Testis (tissue), 3 donors: Measurements from ENCODE around the gene FCN2. TPM values are rescaled to one million over a fixed set of nuclear protein-coding genes. Genes with fewer than 3 reads are reported as not detected.

Source experiments
- DNase-seq: peaks from one replicate; pipeline ENCODE4 v3.0.0-alpha.2; 2019
- H3K27ac ChIP-seq, 2 donors: fragments of 200-600 bp; sonication (generic); one replicate each; pipeline ENCODE4 v1.5.1; 2019
- H3K27me3 ChIP-seq: fragments of 200-600 bp; sonication (generic); one replicate; pipeline ENCODE4 v1.5.1; 2019
- H3K36me3 ChIP-seq: fragments of 200-600 bp; sonication (generic); one replicate; pipeline ENCODE4 v1.5.1; 2017; ENCODE audit warnings: low read depth; ENCODE audit errors: missing control alignments
- H3K4me1 ChIP-seq: fragments of 200-600 bp; sonication (generic); one replicate; pipeline ENCODE4 v1.5.1; 2019
- H3K4me3 ChIP-seq, 2 donors: fragments of 200-600 bp; sonication (generic); one replicate each; pipeline ENCODE4 v1.5.1; 2017 to 2019
- H3K9me3 ChIP-seq: fragments of 200-600 bp; sonication (generic); one replicate; pipeline ENCODE4 v1.5.1; 2017
- CTCF ChIP-seq, 3 experiments: fragments of 450-650 bp in 2 of 3; fragments of 200-600 bp in 1 of 3; sonication (generic) in 1 of 3; IDR thresholded peaks; one replicate each; pipeline ENCODE4 v1.5.1; 2016 to 2019; ENCODE audit warnings: antibody characterized with exemption in 3 of 3, mild to moderate bottlenecking in 2 of 3, moderate library complexity in 1 of 3
- POLR2A ChIP-seq: fragments of 450-650 bp; IDR thresholded peaks from one replicate; pipeline ENCODE4 v1.6.1; 2017; ENCODE audit warnings: antibody characterized with exemption, mild to moderate bottlenecking, moderate library complexity
- WGBS, 2 donors: methylation state at CpG; one replicate each; pipeline ENCODE4 v1.1.5; 2018; 5-methylcytosine and 5-hydroxymethylcytosine counted together
- intact Hi-C: fragments of 100-400 bp; cut with DNase I; formaldehyde crosslinking; loops from one replicate; pipeline ENCODE4 v1.15.1; 2023; ENCODE audit warnings: low total_unique reads
- polyA plus RNA-seq: library from polyadenylated mRNA; stranded (reverse); fragments of 350-450 nt; fragmentation: Illumina TruSeq; extraction: RNeasy Lipid Tissue Mini Kit (QIAGEN cat#74804); gene quantifications from one replicate; pipeline ENCODE4 v1.2.3, GENCODE V29; 2014; ENCODE audit warnings: low read depth, low replicate concordance; ENCODE audit not compliant: insufficient read depth
- total RNA-seq, 2 donors: library from RNA; depleted of rRNA; stranded (reverse); fragments of >200 nt; gene quantifications; one replicate each; pipeline ENCODE4 v1.2.3, GENCODE V29; 2016

FCN2 gene
- total and polyA plus RNA-seq, 3 donors from 2014 or later = 0.43 TPM; not detected in 2

GRCh38 chr9:134899168-134899567 lies 18.6 kb downstream of the FCN2 start:
- Histone ChIP-seq H3K27ac (no peak overlapping the region), H3K4me3 (no peak overlapping the region), H3K36me3 (no peaks in the 10 kb centered on the region), H3K9me3 (no peaks in the 10 kb centered on the region), H3K27me3 (no peaks in the 10 kb centered on the region), H3K4me1 (peaks cover 22% of the 10 kb centered on the region)
- TF ChIP-seq POLR2A (no peak), CTCF (IDR thresholded peaks at IDR 0.05) (no peak)
- DNase-seq = no peak
- 80 to 90% methylated on average over 3 of the region's 3 CpGs for WGBS, 2 donors
- intact Hi-C loops = no loop called here

- Histone ChIP-seq H3K27ac (no peak overlapping the region), H3K36me3 (no peaks in the 10 kb centered on the region), H3K4me1 (peaks cover 22% of the 10 kb centered on the region), H3K27me3 (no peaks in the 10 kb centered on the region), H3K9me3 (no peaks in the 10 kb centered on the region), H3K4me3 (no peak overlapping the region)
- TF ChIP-seq POLR2A = no peak
- TF ChIP-seq CTCF (IDR thresholded peaks at IDR 0.05) = no peak
- no peak for DNase-seq
- intact Hi-C loops = no loop called here
- 92 to 94% methylated on average over 1 of the region's 1 CpG for WGBS, 2 donors
Observed at GRCh38 chr9:134899818-134900217, 19.2 kb downstream of the FCN2 start.

- H3K27ac ChIP-seq = no peak overlapping the region
- WGBS, 2 donors = 55 to 61% methylated on average over 3 of the region's 3 CpGs
- no peaks in the 10 kb centered on the region for H3K9me3 ChIP-seq
- no peak overlapping the region for H3K4me3 ChIP-seq
- intact Hi-C loops = no loop called here
- H3K27me3 ChIP-seq = no peaks in the 10 kb centered on the region
- DNase-seq = no peak
- TF ChIP-seq POLR2A = no peak
- no peak for TF ChIP-seq CTCF (IDR thresholded peaks at IDR 0.05)
- H3K4me1 ChIP-seq = peaks cover 1% of the 10 kb centered on the region
- H3K36me3 ChIP-seq = no peaks in the 10 kb centered on the region
Observed at GRCh38 chr9:134902936-134903335, 22.3 kb downstream of the FCN2 start.

GRCh38 chr9:134908524-134909309 lies 28.1 kb downstream of the FCN2 start:
- Histone ChIP-seq H3K27ac (no peak overlapping the region), H3K4me1 (no peaks in the 10 kb centered on the region), H3K27me3 (no peaks in the 10 kb centered on the region), H3K9me3 (no peaks in the 10 kb centered on the region), H3K36me3 (no peaks in the 10 kb centered on the region), H3K4me3 (no peak overlapping the region)
- intact Hi-C loops = no loop called here
- DNase-seq = no peak
- 87 to 89% methylated on average over 10 to 13 of the region's 13 CpGs for WGBS, 2 donors
- TF ChIP-seq CTCF (IDR thresholded peaks at IDR 0.05) (no peak), POLR2A (no peak)
